Endothelial cell of umbilical vein (primary cell): ENCODE data around the gene VAC14. TPM values are rescaled to one million over a fixed set of nuclear protein-coding genes. Genes with fewer than 3 reads are reported as not detected.
A peak's percentile ranks its signal among the peaks of the same experiment; 100 is the strongest.

Source experiments
- BruUV-seq: library from RNA; stranded (reverse); fragments of 400-500 nt; replicated peaks from 2 replicates; lab custom pipeline; 2021; lab: Mats Ljungman, UMichigan
- CTCF ChIA-PET: fragments of 300-600, 350-600 bp; sonication (Branson Sonifier 250); formaldehyde crosslinking; loops from one replicate; lab custom pipeline; 2021; ENCODE audit warnings: antibody characterized with exemption, inconsistent platforms; lab: Charles Lee
- POLR2A ChIA-PET: fragments of 300-600, 350-600 bp; sonication (Branson Sonifier 250); formaldehyde crosslinking; loops from one replicate; lab custom pipeline; 2021; ENCODE audit warnings: antibody characterized with exemption, inconsistent platforms; lab: Charles Lee
- DNase-seq: peaks from one replicate; pipeline ENCODE4 v3.0.0-alpha.2; 2011; ENCODE audit warnings: low read depth, low spot score
- FAIRE-seq: peaks from 2 replicates; lab custom pipeline; 2011; peaks lifted over from hg19 to GRCh38; lab: Jason Lieb, UNC
- H2AFZ ChIP-seq: 2 replicates; pipeline ENCODE4 v1.6.0; 2012; ENCODE audit warnings: low read depth, low read length, control low read depth, inconsistent platforms
- H3K27ac ChIP-seq: 2 replicates; pipeline ENCODE4 v1.5.1; 2011; ENCODE audit warnings: low read depth, mild to moderate bottlenecking, control low read depth, low read length, moderate library complexity; ENCODE audit not compliant: insufficient read depth
- H3K27me3 ChIP-seq, 2 experiments: 2 replicates each; pipeline versions ENCODE4 v1.6.0 to v1.6.1; 2011; ENCODE audit warnings: low read length in 2 of 2, mixed read lengths in 1 of 2; ENCODE audit not compliant: control insufficient read depth in 2 of 2, insufficient read depth in 2 of 2
- H3K36me3 ChIP-seq, 2 experiments: 2 replicates in 1 of 2; 3 replicates in 1 of 2; pipeline ENCODE4 v1.5.1; 2011; ENCODE audit warnings: low read length in 2 of 2, mild to moderate bottlenecking in 1 of 2, moderate library complexity in 1 of 2; ENCODE audit not compliant: control insufficient read depth in 2 of 2, insufficient read depth in 2 of 2; ENCODE audit errors: extremely low read depth in 1 of 2
- H3K4me1 ChIP-seq: 3 replicates; pipeline ENCODE4 v1.5.1; 2011; ENCODE audit warnings: mild to moderate bottlenecking, low read length; ENCODE audit not compliant: control insufficient read depth, insufficient read depth; ENCODE audit errors: extremely low read depth
- H3K4me2 ChIP-seq: 2 replicates; pipeline ENCODE4 v1.6.1; 2011; ENCODE audit warnings: low read length, control low read depth, mixed read lengths; ENCODE audit not compliant: insufficient read depth
- H3K4me3 ChIP-seq, 3 experiments: fragments of 200-600 bp in 1 of 3; sonication (generic), shearing (Covaris generic) in 1 of 3; replicated peaks in 1 of 3; 2 replicates each; pipeline ENCODE4 v1.5.1; 2011 to 2016; ENCODE audit warnings: control low read depth in 3 of 3, low read length in 3 of 3, mild to moderate bottlenecking in 2 of 3, inconsistent platforms in 1 of 3, low read depth in 1 of 3, moderate library complexity in 1 of 3; ENCODE audit not compliant: insufficient read depth in 1 of 3
- H3K79me2 ChIP-seq: 2 replicates; pipeline ENCODE4 v1.6.0; 2012; ENCODE audit warnings: low read length, inconsistent platforms; ENCODE audit not compliant: control insufficient read depth, insufficient read depth
- H3K9ac ChIP-seq: replicated peaks from 2 replicates; pipeline ENCODE3; 2011; ENCODE audit warnings: low read length, control low read depth; ENCODE audit not compliant: insufficient read depth; ENCODE audit errors: extremely low read depth
- H3K9me1 ChIP-seq: replicated peaks from 3 replicates; pipeline ENCODE4 v1.6.0; 2011; ENCODE audit warnings: mild to moderate bottlenecking, low read length; ENCODE audit not compliant: control insufficient read depth, insufficient read depth; ENCODE audit errors: extremely low read depth
- H3K9me3 ChIP-seq: replicated peaks from 2 replicates; pipeline ENCODE4 v1.5.1; 2012; ENCODE audit warnings: low read length, inconsistent platforms; ENCODE audit not compliant: control insufficient read depth, insufficient read depth
- H4K20me1 ChIP-seq: replicated peaks from 2 replicates; pipeline ENCODE3; 2011; ENCODE audit warnings: mild to moderate bottlenecking, low read length; ENCODE audit not compliant: control insufficient read depth, insufficient read depth; ENCODE audit errors: extremely low read depth
- CTCF ChIP-seq, 2 donors: IDR thresholded peaks; 1 replicate in 1 of 2; 2 replicates in 1 of 2; pipeline ENCODE4 v1.5.1; 2011; ENCODE audit warnings: low read length in 2 of 2, mild to moderate bottlenecking in 2 of 2, moderate library complexity in 2 of 2, control low read depth in 1 of 2, inconsistent platforms in 1 of 2, low read depth in 1 of 2; ENCODE audit not compliant: insufficient read depth in 1 of 2; ENCODE audit errors: extremely low read depth in 1 of 2
- EZH2 ChIP-seq: IDR thresholded peaks from 2 replicates; pipeline ENCODE4 v1.6.1; 2012; ENCODE audit warnings: borderline replicate concordance, low read depth, mild to moderate bottlenecking, moderate library complexity, low read length, inconsistent platforms; ENCODE audit not compliant: severe bottlenecking
- FOS ChIP-seq: IDR thresholded peaks from 2 replicates; pipeline ENCODE4 v1.6.1; 2011; ENCODE audit warnings: mild to moderate bottlenecking, low read length, moderate library complexity, borderline replicate concordance; ENCODE audit not compliant: insufficient read depth
- GATA2 ChIP-seq: IDR thresholded peaks from 2 replicates; pipeline ENCODE4 v1.7.0; 2011; ENCODE audit warnings: low read depth, mild to moderate bottlenecking, moderate library complexity, mixed read lengths, low read length; ENCODE audit not compliant: insufficient read length, insufficient read depth
- JUN ChIP-seq: IDR thresholded peaks from 2 replicates; pipeline ENCODE4 v1.6.1; 2011; ENCODE audit warnings: borderline replicate concordance, low read depth; ENCODE audit not compliant: insufficient read length, insufficient read depth
- MAX ChIP-seq: IDR thresholded peaks from 2 replicates; pipeline ENCODE4 v1.6.1; 2011; ENCODE audit not compliant: insufficient read depth, insufficient read length
- MYC ChIP-seq: IDR thresholded peaks from one replicate; pipeline ENCODE4 v1.6.1; 2011; ENCODE audit warnings: mild to moderate bottlenecking, low read depth, low read length
- POLR2A ChIP-seq: IDR thresholded peaks from 2 replicates; pipeline ENCODE4 v1.6.1; 2012; ENCODE audit warnings: low read depth, mild to moderate bottlenecking, control low read depth, low read length
- POLR2AphosphoS5 ChIP-seq: IDR thresholded peaks from 2 replicates; pipeline ENCODE4 v1.6.1; 2012; ENCODE audit warnings: low read depth, mild to moderate bottlenecking, control low read depth, low read length, moderate library complexity; ENCODE audit not compliant: insufficient read depth
- dilution Hi-C: fragments of 300-500 bp; cut with MboI; formaldehyde crosslinking; loops from one replicate; pipeline ENCODE4 v1.15.0; 2019; ENCODE audit warnings: low sequenced_read_pairs; ENCODE audit not compliant: extremely low pct_ligation_motif_present
- intact Hi-C: fragments of 100-400 bp; cut with micrococcal nuclease; formaldehyde crosslinking; loops from one replicate; pipeline ENCODE4 v1.10.0; 2022
- polyA plus RNA-seq, 4 experiments: library from polyadenylated mRNA; depleted of rRNA in 3 of 4; stranded (reverse) in 3 of 4; unstranded in 1 of 4; fragments of >200 nt; gene quantifications; 2 replicates each; pipeline versions ENCODE4 v1.2.1 to v1.2.3, GENCODE V29; 2011 to 2012; ENCODE audit warnings: missing spikeins in 1 of 4
- total RNA-seq: library from RNA; stranded (reverse); gene quantifications from 2 replicates; pipeline ENCODE4 v1.2.3, GENCODE V29; 2021

The VAC14 gene
- total and polyA plus RNA-seq, 2 donors (not counting 3 experiments of a cell fraction or from before 2014, with no cell fraction given) = 37.6 to 57.9 TPM

DNA sequence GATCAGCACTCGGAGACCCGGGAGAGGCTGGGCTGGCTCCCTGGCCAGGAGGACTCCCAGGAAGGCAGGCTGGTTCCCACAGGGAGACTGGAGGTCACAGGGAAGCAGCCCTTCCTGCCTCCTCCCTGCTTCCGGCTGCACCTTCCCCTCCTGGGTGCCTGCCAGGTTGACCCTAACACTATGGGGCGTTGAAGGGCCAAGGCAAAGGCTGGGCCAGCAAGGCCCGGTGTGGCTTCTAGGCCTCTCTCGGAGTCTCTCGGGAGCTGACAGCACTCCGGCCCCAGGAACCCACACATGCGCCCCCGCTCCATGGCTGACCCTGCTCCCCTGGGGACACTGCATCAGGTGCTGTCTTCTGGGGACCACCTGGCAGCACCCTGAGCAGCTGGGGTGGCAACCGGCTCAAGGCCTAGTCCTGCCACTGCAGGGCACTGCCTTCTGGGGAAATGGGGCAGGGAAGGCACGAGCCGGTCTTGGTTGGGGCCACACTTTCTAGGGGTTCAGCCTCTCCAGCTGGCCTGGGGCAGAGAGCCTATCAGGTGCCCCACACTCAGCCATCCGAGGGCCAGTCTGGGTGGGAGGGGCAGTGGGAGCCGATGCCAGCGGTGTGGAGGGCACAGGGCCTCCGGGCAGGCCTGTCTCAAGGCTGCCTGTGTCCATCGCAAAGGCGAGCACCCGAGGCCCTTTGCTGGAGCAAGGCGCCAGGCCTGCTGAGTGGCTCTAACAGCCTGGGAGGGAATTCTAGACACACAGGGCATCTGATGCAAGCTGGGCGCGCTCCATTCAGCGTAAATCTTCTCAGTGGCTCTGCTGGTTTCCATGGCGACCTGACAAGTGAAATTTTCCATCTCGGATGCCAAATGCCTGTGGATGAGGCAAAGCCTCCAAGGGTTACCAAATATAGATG is 109.5 kb downstream of the VAC14 start:
- Histone ChIP-seq H3K9ac (no peak overlapping the region), H3K4me3 (no peak overlapping the region), H2AFZ (no peak overlapping the region), H3K9me1 (no peaks in the 10 kb centered on the region), H3K79me2 (no peaks in the 10 kb centered on the region), H3K36me3 (no peaks in the 10 kb centered on the region), H3K27ac (no peak overlapping the region), H3K9me3 (no peaks in the 10 kb centered on the region), H3K27me3 (no peaks in the 10 kb centered on the region), H3K4me1 (peaks cover 38% of the 10 kb centered on the region), H3K4me2 (no peak overlapping the region), H4K20me1 (no peaks in the 10 kb centered on the region)
- ChIA-PET POLR2A (no interaction called here), CTCF (interaction anchor here (1.0 kb wide), 1 partner anchor 47 kb away, joined by 3 read pairs; no protein-coding TSS in a partner anchor)
- FAIRE-seq = no peak
- intact Hi-C loops = no loop called here
- DNase-seq = peak; percentile 54
- BruUV-seq = no TSS peak
- dilution Hi-C loops = no loop called here
- TF ChIP-seq JUN (no peak), MYC (no peak), FOS (no peak), POLR2AphosphoS5 (no peak), MAX (no peak), EZH2 (no peak), GATA2 (no peak), CTCF (IDR thresholded peaks at IDR 0.05; ENCODE audit: extremely low read depth in 1 of 2, insufficient read depth in 1 of 2, low read depth in 1 of 2, low read length in 2 of 2) (no peak), POLR2A (no peak)
